Neural cell (in vitro differentiated cells): Measurements from ENCODE around the gene RWDD1. TPM values are rescaled to one million over a fixed set of nuclear protein-coding genes. Genes with fewer than 3 reads are reported as not detected.

Experiments
- H2AFZ ChIP-seq: fragments of 200-600, 300-800 bp; sonication (generic), shearing (Covaris generic); 2 replicates; pipeline ENCODE4 v1.6.0; 2014; ENCODE audit warnings: low read depth, mild to moderate bottlenecking, antibody characterized with exemption, low read length, moderate library complexity
- H3F3A ChIP-seq: fragments of 200-600 bp; shearing (Covaris generic); 2 replicates; pipeline ENCODE4 v1.6.1; 2016; ENCODE audit warnings: mild to moderate bottlenecking, moderate library complexity, mixed read lengths, antibody characterized with exemption, low read length; ENCODE audit not compliant: insufficient read depth, poor library complexity, severe bottlenecking
- H3K27ac ChIP-seq: fragments of 200-600, 300-800 bp; sonication (generic), shearing (Covaris generic); 2 replicates; pipeline ENCODE4 v1.5.1; 2014; ENCODE audit warnings: mild to moderate bottlenecking, low read length, moderate library complexity
- H3K27me3 ChIP-seq: fragments of 300-800, 200-600 bp; sonication (generic), shearing (Covaris generic); 2 replicates; pipeline ENCODE4 v1.6.0; 2014; ENCODE audit warnings: mild to moderate bottlenecking, low read depth, low read length, moderate library complexity; ENCODE audit not compliant: insufficient read depth
- H3K36me3 ChIP-seq: fragments of 300-800, 200-600 bp; sonication (generic), shearing (Covaris generic); 2 replicates; pipeline ENCODE4 v1.5.1; 2014; ENCODE audit warnings: mild to moderate bottlenecking, antibody characterized with exemption, low read length, moderate library complexity; ENCODE audit not compliant: insufficient read depth
- H3K4me2 ChIP-seq: fragments of 300-800, 200-600 bp; sonication (generic), shearing (Covaris generic); 2 replicates; pipeline ENCODE4 v1.6.0; 2014; ENCODE audit warnings: mild to moderate bottlenecking, low read length
- H3K4me3 ChIP-seq: fragments of 300-800, 200-600 bp; sonication (generic), shearing (Covaris generic); 2 replicates; pipeline ENCODE4 v1.5.1; 2014; ENCODE audit warnings: mild to moderate bottlenecking, low read length, moderate library complexity
- H3K79me2 ChIP-seq: fragments of 200-600 bp; shearing (Covaris generic); replicated peaks from 2 replicates; pipeline ENCODE4 v1.6.0; 2014; ENCODE audit warnings: mild to moderate bottlenecking, low read length, moderate library complexity; ENCODE audit not compliant: insufficient read depth
- H3K9ac ChIP-seq: fragments of 300-800, 200-600 bp; sonication (generic), shearing (Covaris generic); 2 replicates; pipeline ENCODE4 v1.6.1; 2016; ENCODE audit warnings: mild to moderate bottlenecking, low read length, mixed read lengths
- H3K9me2 ChIP-seq: fragments of 200-600 bp; shearing (Covaris generic); 2 replicates; pipeline ENCODE4 v1.6.1; 2016; ENCODE audit warnings: mild to moderate bottlenecking, low read length, mixed read lengths; ENCODE audit not compliant: insufficient read depth
- H3K9me3 ChIP-seq: fragments of 200-600, 300-800 bp; sonication (generic), shearing (Covaris generic); 2 replicates; pipeline ENCODE4 v1.6.1; 2016; ENCODE audit warnings: mild to moderate bottlenecking, mixed run types, low read length, moderate library complexity, mixed read lengths
- H4K20me1 ChIP-seq: fragments of 200-600 bp; shearing (Covaris generic); 2 replicates; pipeline ENCODE4 v1.6.1; 2016; ENCODE audit warnings: mild to moderate bottlenecking, mixed run types; ENCODE audit not compliant: insufficient read depth
- EP300 ChIP-seq: fragments of 450-650 bp; conservative IDR thresholded peaks from 2 replicates; pipeline ENCODE4 v1.6.1; 2014; ENCODE audit warnings: antibody characterized with exemption, mild to moderate bottlenecking, moderate library complexity; ENCODE audit not compliant: poor library complexity, severe bottlenecking
- EZH2 ChIP-seq: fragments of 200-600, 300-800 bp; shearing (Covaris generic), sonication (generic); IDR thresholded peaks from 2 replicates; pipeline ENCODE4 v1.6.1; 2014; ENCODE audit warnings: antibody characterized with exemption, low read length, borderline replicate concordance, mild to moderate bottlenecking; ENCODE audit not compliant: insufficient read depth, poor library complexity, severe bottlenecking
- MXI1 ChIP-seq: fragments of 450-650 bp; conservative IDR thresholded peaks from 2 replicates; pipeline ENCODE4 v1.6.1; 2014; ENCODE audit warnings: antibody characterized with exemption, mild to moderate bottlenecking; ENCODE audit not compliant: poor library complexity, severe bottlenecking
- POLR2AphosphoS5 ChIP-seq: IDR thresholded peaks from 2 replicates; pipeline ENCODE4 v1.6.1; 2012
- RAD21 ChIP-seq: fragments of 450-650 bp; conservative IDR thresholded peaks from 2 replicates; pipeline ENCODE4 v1.6.1; 2014; ENCODE audit warnings: antibody characterized with exemption, mild to moderate bottlenecking, moderate library complexity
- SMC3 ChIP-seq: fragments of 450-650 bp; conservative IDR thresholded peaks from 2 replicates; pipeline ENCODE4 v1.6.1; 2014; ENCODE audit warnings: antibody characterized with exemption, mild to moderate bottlenecking, moderate library complexity; ENCODE audit not compliant: poor library complexity
- TAF1 ChIP-seq: IDR thresholded peaks from 2 replicates; pipeline ENCODE4 v1.6.1; 2012; ENCODE audit warnings: low read depth
- polyA plus RNA-seq: library from polyadenylated mRNA; depleted of rRNA; stranded (reverse); fragments of >200 nt; gene quantifications from 2 replicates; pipeline ENCODE4 v1.2.3, GENCODE V29; 2014
- TF ChIP-seq, protein P1 (sequence below): IDR thresholded peaks from 2 replicates; pipeline ENCODE4 v1.6.1; 2012; ENCODE audit warnings: borderline replicate concordance
- TF ChIP-seq, protein P2 (sequence below): fragments of 450-650 bp; IDR thresholded peaks from 2 replicates; pipeline ENCODE4 v1.5.1; 2014; ENCODE audit warnings: antibody characterized with exemption, mild to moderate bottlenecking, moderate library complexity; ENCODE audit not compliant: poor library complexity, severe bottlenecking

RWDD1 gene
- polyA plus RNA-seq, 1 donor from 2014 or later: 83.3 TPM

DNA sequence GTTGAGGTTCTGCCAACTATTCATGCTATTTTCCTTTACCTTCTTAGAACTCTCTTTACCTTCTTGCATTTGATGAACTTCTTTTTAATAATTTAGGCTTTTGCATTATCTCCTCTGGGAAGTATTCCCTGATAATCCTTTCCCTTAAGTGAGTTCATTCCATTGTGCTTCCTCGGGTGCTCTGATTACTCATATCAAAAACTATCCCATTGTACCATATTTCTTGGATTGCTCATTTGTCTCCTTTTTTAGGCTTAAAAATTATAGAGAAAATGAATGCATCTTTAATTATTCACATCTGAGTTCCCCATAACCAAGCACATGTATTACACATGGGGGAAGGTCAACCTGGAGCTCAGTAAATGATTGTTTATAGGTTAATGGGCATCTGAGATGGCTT, 15.2 kb upstream of the RWDD1 start:
- Histone ChIP-seq H2AFZ (no peak overlapping the region), H3K9ac (no peak overlapping the region), H3K4me2 (no peak overlapping the region), H3K27me3 (no peaks in the 10 kb centered on the region), H4K20me1 (no peaks in the 10 kb centered on the region), H3K27ac (no peak overlapping the region), H3K9me2 (no peaks in the 10 kb centered on the region), H3K4me3 (no peak overlapping the region), H3K9me3 (no peaks in the 10 kb centered on the region), H3K36me3 (no peaks in the 10 kb centered on the region), H3K79me2 (no peaks in the 10 kb centered on the region), H3F3A (no peaks in the 10 kb centered on the region)
- TF ChIP-seq, protein P1, sequence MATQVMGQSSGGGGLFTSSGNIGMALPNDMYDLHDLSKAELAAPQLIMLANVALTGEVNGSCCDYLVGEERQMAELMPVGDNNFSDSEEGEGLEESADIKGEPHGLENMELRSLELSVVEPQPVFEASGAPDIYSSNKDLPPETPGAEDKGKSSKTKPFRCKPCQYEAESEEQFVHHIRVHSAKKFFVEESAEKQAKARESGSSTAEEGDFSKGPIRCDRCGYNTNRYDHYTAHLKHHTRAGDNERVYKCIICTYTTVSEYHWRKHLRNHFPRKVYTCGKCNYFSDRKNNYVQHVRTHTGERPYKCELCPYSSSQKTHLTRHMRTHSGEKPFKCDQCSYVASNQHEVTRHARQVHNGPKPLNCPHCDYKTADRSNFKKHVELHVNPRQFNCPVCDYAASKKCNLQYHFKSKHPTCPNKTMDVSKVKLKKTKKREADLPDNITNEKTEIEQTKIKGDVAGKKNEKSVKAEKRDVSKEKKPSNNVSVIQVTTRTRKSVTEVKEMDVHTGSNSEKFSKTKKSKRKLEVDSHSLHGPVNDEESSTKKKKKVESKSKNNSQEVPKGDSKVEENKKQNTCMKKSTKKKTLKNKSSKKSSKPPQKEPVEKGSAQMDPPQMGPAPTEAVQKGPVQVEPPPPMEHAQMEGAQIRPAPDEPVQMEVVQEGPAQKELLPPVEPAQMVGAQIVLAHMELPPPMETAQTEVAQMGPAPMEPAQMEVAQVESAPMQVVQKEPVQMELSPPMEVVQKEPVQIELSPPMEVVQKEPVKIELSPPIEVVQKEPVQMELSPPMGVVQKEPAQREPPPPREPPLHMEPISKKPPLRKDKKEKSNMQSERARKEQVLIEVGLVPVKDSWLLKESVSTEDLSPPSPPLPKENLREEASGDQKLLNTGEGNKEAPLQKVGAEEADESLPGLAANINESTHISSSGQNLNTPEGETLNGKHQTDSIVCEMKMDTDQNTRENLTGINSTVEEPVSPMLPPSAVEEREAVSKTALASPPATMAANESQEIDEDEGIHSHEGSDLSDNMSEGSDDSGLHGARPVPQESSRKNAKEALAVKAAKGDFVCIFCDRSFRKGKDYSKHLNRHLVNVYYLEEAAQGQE: no peak
- no peak for TF ChIP-seq EP300
- no peak for TF ChIP-seq MXI1
- no peak for TF ChIP-seq POLR2AphosphoS5
- no peak for TF ChIP-seq SMC3
- TF ChIP-seq TAF1: no peak
- no peak for TF ChIP-seq EZH2
- TF ChIP-seq RAD21: no peak
- TF ChIP-seq, protein P2, sequence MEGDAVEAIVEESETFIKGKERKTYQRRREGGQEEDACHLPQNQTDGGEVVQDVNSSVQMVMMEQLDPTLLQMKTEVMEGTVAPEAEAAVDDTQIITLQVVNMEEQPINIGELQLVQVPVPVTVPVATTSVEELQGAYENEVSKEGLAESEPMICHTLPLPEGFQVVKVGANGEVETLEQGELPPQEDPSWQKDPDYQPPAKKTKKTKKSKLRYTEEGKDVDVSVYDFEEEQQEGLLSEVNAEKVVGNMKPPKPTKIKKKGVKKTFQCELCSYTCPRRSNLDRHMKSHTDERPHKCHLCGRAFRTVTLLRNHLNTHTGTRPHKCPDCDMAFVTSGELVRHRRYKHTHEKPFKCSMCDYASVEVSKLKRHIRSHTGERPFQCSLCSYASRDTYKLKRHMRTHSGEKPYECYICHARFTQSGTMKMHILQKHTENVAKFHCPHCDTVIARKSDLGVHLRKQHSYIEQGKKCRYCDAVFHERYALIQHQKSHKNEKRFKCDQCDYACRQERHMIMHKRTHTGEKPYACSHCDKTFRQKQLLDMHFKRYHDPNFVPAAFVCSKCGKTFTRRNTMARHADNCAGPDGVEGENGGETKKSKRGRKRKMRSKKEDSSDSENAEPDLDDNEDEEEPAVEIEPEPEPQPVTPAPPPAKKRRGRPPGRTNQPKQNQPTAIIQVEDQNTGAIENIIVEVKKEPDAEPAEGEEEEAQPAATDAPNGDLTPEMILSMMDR: no peak

DNA sequence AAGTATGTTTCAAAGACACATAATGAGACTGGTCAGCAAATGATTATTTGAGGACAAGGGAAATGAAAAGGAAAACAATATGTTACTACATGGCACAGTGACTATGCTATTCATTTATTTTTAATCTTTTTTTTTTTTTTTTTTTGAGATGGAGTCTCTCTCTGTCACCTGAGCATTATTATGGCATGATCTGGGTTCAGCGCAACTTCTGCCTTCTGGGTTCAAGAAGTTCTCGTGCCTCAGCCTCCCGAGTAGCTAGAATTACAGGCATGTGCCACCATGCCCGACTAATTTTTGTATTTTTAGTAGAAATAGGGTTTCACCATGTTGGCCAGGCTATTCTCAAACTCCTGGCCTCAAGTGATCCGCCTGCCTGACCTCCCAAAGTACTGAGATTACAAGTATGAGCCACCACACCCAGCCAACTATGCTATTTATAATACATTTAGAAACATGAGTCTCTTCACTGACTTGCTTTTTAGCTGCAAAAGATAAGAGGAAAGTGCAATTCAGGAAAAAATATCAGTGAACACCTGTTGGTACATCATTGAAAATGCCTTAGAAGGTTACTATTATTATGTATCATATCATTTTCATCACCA, 14.4 kb upstream of the RWDD1 start:
- Histone ChIP-seq H4K20me1 (no peaks in the 10 kb centered on the region), H3K9ac (no peak overlapping the region), H2AFZ (no peak overlapping the region), H3K27me3 (no peaks in the 10 kb centered on the region), H3K4me3 (no peak overlapping the region), H3K9me3 (no peaks in the 10 kb centered on the region), H3K27ac (no peak overlapping the region), H3K36me3 (no peaks in the 10 kb centered on the region), H3K9me2 (no peaks in the 10 kb centered on the region), H3F3A (no peaks in the 10 kb centered on the region), H3K4me2 (no peak overlapping the region), H3K79me2 (no peaks in the 10 kb centered on the region)
- TF ChIP-seq, protein P1: no peak
- TF ChIP-seq TAF1: no peak
- no peak for TF ChIP-seq POLR2AphosphoS5
- no peak for TF ChIP-seq MXI1
- TF ChIP-seq EZH2: no peak
